H1 (cell line): Measurements from ENCODE around the gene FSTL4.

ENCODE experiments used
- CEBPB ChIP-seq: IDR thresholded peaks from 2 replicates; pipeline ENCODE4 v1.6.1; 2012; ENCODE audit warnings: low read depth, low read length
- CHD2 ChIP-seq: IDR thresholded peaks from 2 replicates; pipeline ENCODE4 v1.6.1; 2012; ENCODE audit warnings: low read length, improper control_type of control experiment
- CHD7 ChIP-seq: fragments of 300-600 bp; sonication (generic); IDR thresholded peaks from 2 replicates; pipeline ENCODE4 v1.7.1; 2012; ENCODE audit warnings: low read length, moderate library complexity, mild to moderate bottlenecking, inconsistent platforms; ENCODE audit not compliant: insufficient replicate concordance
- CTCF ChIP-seq, 3 experiments: IDR thresholded peaks; 1 replicate in 2 of 3; 2 replicates in 1 of 3; pipeline versions ENCODE4 v1.5.1 to v1.6.1; 2011; ENCODE audit warnings: low read length in 3 of 3, mild to moderate bottlenecking in 3 of 3, inconsistent platforms in 2 of 3, low read depth in 1 of 3, moderate library complexity in 1 of 3; ENCODE audit not compliant: insufficient read depth in 1 of 3; ENCODE audit errors: control extremely low read depth in 1 of 3
- HDAC6 ChIP-seq: IDR thresholded peaks from one replicate; pipeline ENCODE4 v1.7.1; 2012; ENCODE audit warnings: low read depth, mild to moderate bottlenecking, inconsistent platforms, low read length, moderate library complexity
- JUND ChIP-seq: IDR thresholded peaks from 2 replicates; pipeline ENCODE4 v1.6.1; 2011; ENCODE audit warnings: mild to moderate bottlenecking, improper control_type of control experiment, low read length
- POLR2A ChIP-seq, 2 experiments: IDR thresholded peaks; 1 replicate in 1 of 2; 2 replicates in 1 of 2; pipeline ENCODE4 v1.6.1; 2011; ENCODE audit warnings: low read depth in 2 of 2, low read length in 2 of 2, mild to moderate bottlenecking in 2 of 2; ENCODE audit errors: control extremely low read depth in 1 of 2
- POLR2AphosphoS5 ChIP-seq: IDR thresholded peaks from 2 replicates; pipeline ENCODE4 v1.6.1; 2011; ENCODE audit warnings: low read depth, low read length
- RNF2 ChIP-seq: fragments of 200-900, 300-1000 bp; sonication (generic); IDR thresholded peaks from 2 replicates; pipeline ENCODE4 v1.7.1; 2016; ENCODE audit warnings: borderline replicate concordance, low read depth, mild to moderate bottlenecking, antibody characterized with exemption, low read length; ENCODE audit not compliant: poor library complexity, severe bottlenecking; ENCODE audit errors: missing control alignments
- SP1 ChIP-seq: IDR thresholded peaks from 2 replicates; pipeline ENCODE4 v1.6.1; 2011; ENCODE audit warnings: low read depth, low read length
- TF ChIP-seq, protein P1 (sequence below): IDR thresholded peaks from 2 replicates; pipeline ENCODE4 v1.6.1; 2012; ENCODE audit warnings: inconsistent platforms

DNA sequence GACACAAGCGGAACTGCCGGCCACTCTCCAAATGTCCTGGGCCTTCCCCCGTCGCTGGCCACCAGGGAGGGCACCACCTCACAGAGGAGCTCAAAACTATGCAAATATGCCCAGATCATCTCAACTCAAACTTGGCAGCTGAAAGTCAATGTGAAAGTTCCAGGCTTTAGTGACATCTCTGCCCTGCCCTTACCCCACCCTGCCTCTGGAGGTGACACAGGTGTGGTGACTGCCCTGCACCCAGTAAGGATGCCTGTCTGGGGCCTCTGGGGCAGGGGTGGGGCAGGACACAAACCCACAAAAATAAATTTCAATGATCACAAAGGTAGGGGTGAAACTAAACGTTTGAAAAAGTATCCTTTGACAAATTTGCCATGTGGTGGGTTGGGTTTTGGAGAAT lies 347.1 kb downstream of the FSTL4 start:
- no peak for TF ChIP-seq SP1
- TF ChIP-seq POLR2A (IDR thresholded peaks at IDR 0.05; ENCODE audit: control extremely low read depth in 1 of 2, low read depth in 2 of 2, low read length in 2 of 2) = no peak
- TF ChIP-seq JUND = no peak
- no peak for TF ChIP-seq CHD2
- no peak for TF ChIP-seq CTCF (IDR thresholded peaks at IDR 0.05; ENCODE audit: control extremely low read depth in 1 of 3, insufficient read depth in 1 of 3, low read depth in 1 of 3, low read length in 3 of 3)
- TF ChIP-seq CEBPB = no peak
- TF ChIP-seq, protein P1, sequence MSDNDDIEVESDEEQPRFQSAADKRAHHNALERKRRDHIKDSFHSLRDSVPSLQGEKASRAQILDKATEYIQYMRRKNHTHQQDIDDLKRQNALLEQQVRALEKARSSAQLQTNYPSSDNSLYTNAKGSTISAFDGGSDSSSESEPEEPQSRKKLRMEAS = no peak
- no peak for TF ChIP-seq POLR2AphosphoS5
- no peak for TF ChIP-seq CHD7
- TF ChIP-seq RNF2 = no peak
- no peak for TF ChIP-seq HDAC6
